HG03558 (cell line): ENCODE results near the gene KIF1A.

Source experiments
- ATAC-seq: cut with Tn5 transposase; IDR thresholded peaks from one replicate; pipeline ENCODE4 v1.9.1; 2021; ENCODE audit warnings: moderate number of reproducible peaks; ENCODE audit not compliant: unreplicated experiment; ENCODE audit errors: extremely low read depth

Gene KIF1A

GRCh38 chr2:240777456-240778212, 42.4 kb downstream of the KIF1A start:
- no peak for ATAC-seq

- no peak for ATAC-seq
Measured at GRCh38 chr2:240775905-240776304, 44.1 kb downstream of the KIF1A start.

- no peak for ATAC-seq
Measured at GRCh38 chr2:240774856-240775255, 45.2 kb downstream of the KIF1A start.

GRCh38 chr2:240769096-240769495, 50.9 kb downstream of the KIF1A start:
- no peak for ATAC-seq

- ATAC-seq = no peak
Measured at GRCh38 chr2:240768216-240768615, 51.8 kb downstream of the KIF1A start.

- ATAC-seq = no peak
Measured at GRCh38 chr2:240767341-240767740, 52.7 kb downstream of the KIF1A start.

- no peak for ATAC-seq
Measured at GRCh38 chr2:240766072-240766471, 53.9 kb downstream of the KIF1A start.

DNA sequence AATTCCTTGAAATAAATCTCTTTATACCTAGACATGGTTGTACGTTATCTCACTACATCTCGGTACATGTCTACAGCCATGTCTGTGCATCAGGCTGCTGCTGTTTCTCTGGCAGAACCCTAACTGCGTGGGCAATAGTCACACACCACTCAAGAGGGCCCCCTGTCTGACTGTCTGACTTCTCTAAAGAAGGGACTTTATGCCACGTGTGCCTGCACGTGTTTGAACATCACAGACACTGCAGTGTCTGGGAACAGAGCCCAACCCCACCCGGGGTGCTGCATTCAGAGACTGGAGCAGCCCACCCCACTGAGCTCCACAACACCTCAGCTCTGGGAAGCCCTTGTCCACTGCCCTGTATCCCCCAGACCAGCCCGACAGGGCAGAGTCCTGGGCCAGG, 55.0 kb downstream of the KIF1A start:
- no peak for ATAC-seq

GRCh38 chr2:240764605-240765004, 55.4 kb downstream of the KIF1A start:
- ATAC-seq = no peak

DNA sequence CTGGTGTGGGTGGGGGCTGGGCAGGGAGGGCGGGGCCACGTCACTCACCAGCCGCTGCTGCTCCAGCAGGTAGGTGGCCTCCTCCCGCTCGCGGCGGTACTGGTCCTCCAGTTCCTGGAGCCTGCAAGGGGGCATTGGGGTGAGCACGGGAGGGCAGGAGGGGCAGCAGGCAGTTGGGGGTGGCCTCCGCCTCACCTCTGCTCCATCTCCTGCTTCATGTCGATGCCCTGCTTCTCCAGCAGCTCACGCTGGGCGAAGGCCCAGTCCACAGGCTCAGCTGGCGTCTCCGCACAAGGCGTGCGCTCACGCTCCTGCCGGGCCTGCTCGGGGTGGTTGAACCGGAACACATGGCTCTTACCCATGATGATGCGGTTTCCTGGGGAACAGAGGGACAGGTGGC, 57.0 kb downstream of the KIF1A start:
- no peak for ATAC-seq

- ATAC-seq = no peak
Measured at GRCh38 chr2:240762249-240762648, 57.8 kb downstream of the KIF1A start.

- ATAC-seq = no peak
Measured at GRCh38 chr2:240760576-240761246, 59.3 kb downstream of the KIF1A start.

DNA sequence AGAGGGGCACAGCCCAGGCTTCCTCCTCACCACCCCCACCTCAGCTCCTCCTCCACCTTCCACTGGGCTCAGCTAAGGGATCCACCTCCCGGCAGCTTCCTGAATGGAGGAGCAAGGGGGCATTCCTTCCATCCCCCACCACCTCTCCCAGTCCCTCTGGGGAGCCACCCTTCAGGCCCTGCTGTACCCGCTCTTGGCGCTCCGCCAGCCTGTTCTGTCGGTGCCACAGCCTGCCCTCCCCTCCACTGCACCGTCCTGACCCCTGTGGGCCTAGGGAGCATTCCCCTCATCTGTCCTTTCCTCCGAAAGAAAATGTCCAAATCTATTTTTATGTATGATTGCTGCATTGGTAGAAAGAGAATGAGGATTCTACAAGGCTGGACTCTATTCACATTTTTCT, 59.9 kb downstream of the KIF1A start:
- no peak for ATAC-seq

DNA sequence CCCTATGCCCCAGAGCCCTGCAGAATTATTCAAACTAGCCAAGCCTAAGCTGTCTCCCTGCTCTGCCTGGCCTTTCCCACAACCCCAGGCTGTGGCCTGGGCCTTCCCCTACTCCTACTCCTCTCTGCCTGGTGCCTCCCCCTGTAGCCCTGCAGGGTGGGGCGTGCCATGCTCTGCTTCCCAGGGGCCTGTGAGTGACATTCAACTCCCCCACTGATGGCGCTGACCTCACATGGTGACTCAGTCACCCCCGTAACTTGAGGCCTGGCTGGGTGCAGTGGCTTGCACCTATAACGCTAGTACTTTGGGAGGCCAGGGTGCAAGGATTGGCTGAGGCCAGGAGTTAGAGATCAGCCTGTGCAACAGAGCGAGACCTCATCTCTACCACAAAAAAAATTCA, 60.6 kb downstream of the KIF1A start:
- ATAC-seq = no peak

DNA sequence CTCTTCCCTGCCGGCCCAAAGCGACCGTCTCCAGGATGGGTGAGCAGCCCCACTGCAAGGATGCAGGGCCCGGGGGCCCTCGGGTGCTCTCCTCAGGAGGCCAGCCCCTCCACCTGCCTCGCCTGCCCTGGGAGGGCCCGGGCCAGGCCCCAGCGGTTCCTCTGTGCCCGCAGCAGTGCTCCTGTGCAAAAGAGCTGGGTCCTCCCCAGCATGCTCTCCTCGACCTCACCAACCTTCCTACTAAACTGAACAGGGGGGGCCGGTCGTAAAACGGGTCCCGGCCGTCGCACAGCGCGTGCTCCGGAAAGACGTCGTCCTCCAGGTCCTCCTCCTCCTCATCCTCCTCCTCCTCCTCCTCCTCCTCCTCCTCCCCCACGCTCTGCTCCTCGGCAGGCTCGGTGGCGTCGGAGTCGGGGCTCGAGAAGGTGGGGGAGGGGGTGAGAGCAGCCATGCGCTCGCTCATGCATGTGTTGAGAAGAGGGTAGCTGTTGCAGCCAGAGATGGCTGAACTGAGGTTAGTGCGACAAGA, 62.9 kb downstream of the KIF1A start:
- no peak for ATAC-seq

DNA sequence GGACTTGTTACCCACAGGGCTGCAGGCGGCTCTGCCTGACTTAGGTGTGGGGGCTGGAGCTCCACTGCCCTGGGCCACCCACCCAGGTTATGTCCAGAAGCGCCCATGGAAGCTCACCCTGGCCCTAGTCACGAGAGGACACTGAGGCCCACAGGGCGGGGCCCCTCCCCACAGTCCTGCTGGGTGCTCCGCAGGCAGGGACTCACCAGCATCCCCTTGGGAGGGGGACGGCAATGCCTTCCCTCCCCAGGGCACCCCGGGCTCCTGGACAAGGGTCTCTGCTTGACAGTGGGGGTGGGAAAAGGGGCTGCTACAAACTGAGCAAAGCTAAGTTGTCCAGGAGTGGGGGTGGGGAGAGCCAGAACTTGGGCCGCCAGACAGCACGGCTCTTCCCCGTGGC, 67.8 kb downstream of the KIF1A start:
- no peak for ATAC-seq

- no peak for ATAC-seq
Measured at GRCh38 chr2:240750409-240750808, 69.6 kb downstream of the KIF1A start.

DNA sequence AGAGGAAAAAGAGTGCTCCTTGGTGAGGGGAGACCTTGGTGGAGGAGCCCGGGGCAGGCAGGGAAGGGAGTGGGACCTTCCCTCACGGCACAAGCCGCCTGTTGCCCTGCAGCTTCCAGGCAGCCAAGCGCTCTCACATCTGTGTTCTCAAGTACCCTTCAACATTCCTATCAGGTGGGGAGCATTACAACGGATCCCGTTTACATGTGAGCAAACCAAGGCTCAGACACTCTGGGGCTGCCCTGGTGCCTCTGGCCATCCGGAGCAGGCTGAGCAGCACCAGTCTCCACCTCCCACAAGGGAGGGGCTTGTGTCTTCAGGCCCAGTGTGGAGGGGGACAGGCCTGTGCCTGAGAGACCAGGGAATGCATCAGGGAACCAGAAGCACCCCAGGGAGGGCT, 70.5 kb downstream of the KIF1A start:
- ATAC-seq = no peak

- no peak for ATAC-seq
Measured at GRCh38 chr2:240747256-240747655, 72.8 kb downstream of the KIF1A start.

DNA sequence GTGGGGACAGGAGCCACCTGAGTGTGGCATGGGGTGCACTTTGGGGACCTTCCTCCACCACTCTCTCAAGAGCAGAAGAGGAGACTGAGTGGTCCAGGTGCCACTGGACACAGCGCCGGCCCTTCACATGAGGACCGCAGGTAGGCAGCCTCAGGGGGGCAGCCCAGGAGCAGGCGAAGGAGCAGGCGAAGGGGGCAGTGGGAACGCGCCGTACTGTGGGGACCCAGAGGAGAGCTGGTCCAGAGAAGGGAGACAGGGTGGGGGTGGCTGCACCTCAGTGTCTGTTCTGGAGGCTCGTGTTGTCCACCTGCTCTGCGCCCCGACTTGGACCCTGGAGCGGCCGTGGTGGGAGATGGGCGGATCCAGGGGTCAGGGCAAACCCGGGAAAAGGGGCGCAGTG, 73.3 kb downstream of the KIF1A start:
- ATAC-seq = no peak

DNA sequence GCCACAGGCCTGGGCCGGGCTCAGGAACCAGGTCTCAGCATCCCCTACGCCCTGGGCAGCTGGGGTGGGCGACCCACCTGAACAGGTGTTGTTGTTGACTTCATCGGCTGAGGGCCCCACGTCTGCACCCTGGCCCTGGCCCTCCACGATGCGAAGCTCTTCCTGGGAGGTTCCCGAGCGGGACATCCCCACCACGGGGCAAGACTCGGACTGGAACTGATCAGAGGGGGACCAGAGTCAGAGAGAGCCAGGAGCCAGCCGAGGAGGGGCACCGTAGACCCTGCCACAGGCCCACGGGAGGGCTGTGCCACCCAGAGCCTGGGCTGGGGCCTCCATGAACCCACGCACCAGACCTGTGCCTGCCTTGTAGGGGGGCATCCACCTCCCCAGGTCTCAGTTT, 74.1 kb downstream of the KIF1A start:
- ATAC-seq = no peak

DNA sequence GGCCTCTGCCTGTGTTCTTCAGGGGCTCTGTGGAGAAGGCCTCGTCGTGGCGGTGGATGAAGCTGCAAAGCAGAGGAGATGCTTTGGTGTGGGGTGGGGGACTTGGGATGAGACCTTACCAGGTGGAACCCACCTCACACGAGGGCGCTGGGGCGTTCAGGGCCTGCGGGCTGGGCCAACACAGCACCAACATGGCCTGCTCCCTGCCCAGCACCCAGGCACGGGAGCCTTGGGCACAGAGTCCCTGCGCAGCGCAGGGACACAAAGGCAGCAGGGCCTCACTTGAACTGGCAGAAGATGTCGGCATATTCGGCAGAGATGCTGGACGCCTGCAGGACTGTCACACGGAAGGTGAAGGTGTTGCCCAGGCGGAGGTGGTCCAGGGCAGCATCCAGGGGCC, 74.6 kb downstream of the KIF1A start:
- ATAC-seq = no peak
